Activated T-helper 9 cell treated with anti-CD3 and anti-CD28 coated beads, Interleukin-2, amount 50 U/mL, for 16 hours (primary cell): ENCODE data around the gene NAA20.
"Not testable (repeated sequence)": the region's sequence is repeated elsewhere in the genome, so short reads cannot be mapped to it uniquely, and the experiment has no call there.

Experiments used
- DNase-seq: peaks from one replicate; pipeline ENCODE4 v3.0.0-alpha.2; 2020; ENCODE audit warnings: low read depth

The NAA20 gene

GRCh38 chr20:19991854-19992253 is 25.3 kb upstream of the NAA20 start:
- DNase-seq = no peak

- no peak for DNase-seq
Measured at GRCh38 chr20:19992996-19993908, 23.9 kb upstream of the NAA20 start.

- no peak for DNase-seq
Measured at GRCh38 chr20:19993958-19994669, 23.0 kb upstream of the NAA20 start.

- DNase-seq = no peak
Measured at GRCh38 chr20:19995220-19995863, 21.8 kb upstream of the NAA20 start.

GRCh38 chr20:19996222-19996621 is 20.9 kb upstream of the NAA20 start:
- DNase-seq = no peak

GRCh38 chr20:19996917-19997316 is 20.2 kb upstream of the NAA20 start:
- DNase-seq = no peak

GRCh38 chr20:19998990-19999705 is 18.0 kb upstream of the NAA20 start:
- DNase-seq = no peak

GRCh38 chr20:20000211-20000968 is 16.8 kb upstream of the NAA20 start:
- DNase-seq = no peak

GRCh38 chr20:20002101-20002998 is 14.8 kb upstream of the NAA20 start:
- DNase-seq = no peak

- no peak for DNase-seq
Measured at GRCh38 chr20:20003031-20003954, 13.9 kb upstream of the NAA20 start.

- not testable (repeated sequence) for DNase-seq
Measured at GRCh38 chr20:20003955-20004322, 13.2 kb upstream of the NAA20 start.

- DNase-seq = no peak
Measured at GRCh38 chr20:20005342-20005741, 11.8 kb upstream of the NAA20 start.

GRCh38 chr20:20009784-20010253 is 7.3 kb upstream of the NAA20 start:
- DNase-seq = no peak

- DNase-seq = no peak
Measured at GRCh38 chr20:20010639-20011500, 6.3 kb upstream of the NAA20 start.

GRCh38 chr20:20012541-20012940 is 4.6 kb upstream of the NAA20 start:
- no peak for DNase-seq

GRCh38 chr20:20014659-20015058 is 2.5 kb upstream of the NAA20 start:
- DNase-seq = no peak

GRCh38 chr20:20017844-20018185 is 653 bp downstream of the NAA20 start:
- DNase-seq = no peak

GRCh38 chr20:20018366-20018765 is 1.2 kb downstream of the NAA20 start:
- DNase-seq = no peak
